Right renal cortex interstitium (tissue), 3 donors: ENCODE measurements around the gene DAB2IP. TPM values are rescaled to one million over a fixed set of nuclear protein-coding genes. Genes with fewer than 3 reads are reported as not detected.

Experiments used
- DNase-seq, 3 donors: peaks; one replicate each; pipeline ENCODE4 v3.0.0-alpha.2; 2013; ENCODE audit warnings: low read depth in 3 of 3, low spot score in 2 of 3
- polyA plus RNA-seq, 3 donors: library from polyadenylated mRNA; unstranded; fragments of 120-200 nt; gene quantifications; one replicate each; pipeline ENCODE4 v1.2.1, GENCODE V29; 2013; ENCODE audit not compliant: insufficient read length in 3 of 3

The DAB2IP gene
- polyA plus RNA-seq, 3 donors: 41.5 to 46.6 (median 43.8) TPM

DNA sequence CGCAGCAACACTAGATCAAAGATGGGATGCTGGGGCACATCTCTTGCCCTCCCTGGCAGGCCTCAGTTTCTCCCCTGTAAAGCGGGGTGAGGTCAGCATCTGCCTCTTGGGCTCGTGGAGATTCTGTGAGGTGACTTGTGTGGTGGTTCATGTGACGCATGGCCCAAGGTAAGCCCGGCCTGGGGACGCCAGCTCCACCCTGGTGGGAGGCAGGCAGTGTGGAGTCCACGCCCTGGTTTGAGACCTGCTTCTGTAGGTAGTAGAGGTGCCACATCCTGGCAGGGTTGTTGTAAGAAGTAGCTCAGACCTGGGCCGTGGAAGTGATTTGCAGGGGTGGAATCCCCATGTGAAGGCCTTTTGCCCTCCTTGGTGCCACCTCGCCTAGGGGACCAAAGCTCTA lies 101.5 kb downstream of the DAB2IP start:
- no peak for DNase-seq

GRCh38 chr9:121753802-121754654 lies 102.6 kb downstream of the DAB2IP start:
- DNase-seq: no peak

DNA sequence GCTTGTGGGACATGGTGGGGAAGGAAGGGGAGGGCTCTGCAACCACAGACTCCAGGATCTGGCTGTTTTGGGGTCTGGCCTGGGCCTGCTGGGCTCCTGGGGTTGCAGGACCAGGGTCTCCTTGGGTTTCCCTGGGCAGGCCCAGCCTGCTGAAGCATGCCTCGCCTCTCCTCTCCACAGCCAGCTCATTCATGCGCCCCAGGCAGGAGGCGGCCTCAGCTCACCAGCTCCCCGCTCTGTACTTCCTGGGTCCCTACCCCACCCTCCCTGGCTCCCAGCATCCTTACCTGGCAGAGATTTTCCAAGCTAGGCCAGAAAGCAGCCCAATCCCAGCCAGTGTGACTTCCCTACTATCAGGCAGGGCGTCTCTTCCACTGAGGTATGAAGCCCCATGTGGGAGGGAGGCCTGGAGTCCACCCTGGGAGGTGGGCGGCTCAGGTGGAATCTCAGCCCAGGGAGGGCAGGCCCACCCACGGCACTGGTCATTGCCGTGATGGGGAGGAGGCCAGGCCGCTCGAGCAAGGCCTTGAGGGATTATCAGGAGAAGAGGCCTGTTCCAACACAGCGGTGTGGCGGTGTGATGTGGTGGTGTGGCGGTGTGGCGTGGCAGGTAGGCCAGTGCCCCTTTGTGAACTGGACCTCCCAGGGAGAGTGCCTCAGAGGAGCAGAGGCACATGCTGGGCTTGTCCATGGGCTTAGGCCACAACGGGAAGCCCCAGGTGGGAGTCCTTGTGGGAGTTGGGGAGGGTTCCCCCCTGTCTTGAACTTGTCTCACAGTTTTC lies 103.4 kb downstream of the DAB2IP start:
- no peak for DNase-seq

GRCh38 chr9:121755581-121755980 lies 104.1 kb downstream of the DAB2IP start:
- no peak for DNase-seq

GRCh38 chr9:121756474-121757280 lies 105.2 kb downstream of the DAB2IP start:
- DNase-seq: no peak

DNA sequence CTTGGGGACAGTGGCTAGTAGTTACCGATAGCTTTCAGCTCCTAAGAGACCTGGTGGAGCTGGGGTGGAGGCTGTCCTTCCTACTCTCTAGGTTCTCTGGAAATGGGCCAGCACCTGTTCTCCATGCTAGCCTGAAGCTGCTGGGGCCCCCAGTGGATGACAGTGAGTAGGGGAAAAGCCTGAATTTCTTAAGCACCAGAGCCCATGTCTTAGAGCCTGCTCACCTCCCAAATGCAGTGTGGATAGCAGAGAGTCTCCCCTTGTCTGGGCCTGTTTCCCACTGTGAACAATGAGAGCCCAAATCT lies 105.8 kb downstream of the DAB2IP start:
- no peak for DNase-seq

DNA sequence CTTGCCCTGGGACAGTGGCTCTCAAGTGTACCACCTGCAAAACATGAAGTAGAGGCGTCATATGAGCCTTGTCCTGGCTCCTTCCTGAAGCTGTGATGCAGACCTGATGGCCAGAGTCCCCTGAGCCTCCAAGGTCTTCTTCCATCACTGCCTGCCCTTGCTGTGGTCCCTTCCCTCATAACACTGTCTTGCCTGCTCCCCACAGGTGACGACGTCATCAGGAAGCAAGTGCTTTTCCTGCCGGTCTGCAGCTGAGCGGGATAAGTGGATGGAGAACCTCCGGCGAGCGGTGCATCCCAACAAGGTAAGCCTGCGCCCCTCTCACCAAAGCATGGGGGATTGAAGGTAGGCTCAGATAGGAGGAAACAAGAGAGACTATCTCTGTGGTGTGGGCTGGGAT lies 107.3 kb downstream of the DAB2IP start:
- no peak for DNase-seq

- DNase-seq: no peak
Observed at GRCh38 chr9:121759996-121760395, 108.6 kb downstream of the DAB2IP start.

DNA sequence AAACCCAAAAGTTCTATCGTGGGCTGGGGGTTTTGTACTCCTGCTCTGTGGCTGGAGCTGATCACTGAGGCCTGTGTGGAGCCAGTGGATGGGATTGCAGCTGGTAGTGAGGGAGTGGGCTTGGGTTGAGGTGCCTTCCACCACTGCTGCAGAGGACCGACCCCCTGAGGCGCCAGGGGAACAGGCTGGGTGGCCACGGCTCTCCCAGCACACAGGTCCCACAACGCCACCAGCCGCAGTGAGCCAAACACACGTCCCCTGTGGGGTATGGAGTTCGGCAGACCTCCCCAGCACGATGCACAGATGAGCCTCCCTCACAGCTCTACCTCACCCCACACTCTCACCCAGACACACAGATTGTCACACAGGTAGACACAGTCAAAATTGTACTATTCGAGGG lies 109.1 kb downstream of the DAB2IP start:
- no peak for DNase-seq

DNA sequence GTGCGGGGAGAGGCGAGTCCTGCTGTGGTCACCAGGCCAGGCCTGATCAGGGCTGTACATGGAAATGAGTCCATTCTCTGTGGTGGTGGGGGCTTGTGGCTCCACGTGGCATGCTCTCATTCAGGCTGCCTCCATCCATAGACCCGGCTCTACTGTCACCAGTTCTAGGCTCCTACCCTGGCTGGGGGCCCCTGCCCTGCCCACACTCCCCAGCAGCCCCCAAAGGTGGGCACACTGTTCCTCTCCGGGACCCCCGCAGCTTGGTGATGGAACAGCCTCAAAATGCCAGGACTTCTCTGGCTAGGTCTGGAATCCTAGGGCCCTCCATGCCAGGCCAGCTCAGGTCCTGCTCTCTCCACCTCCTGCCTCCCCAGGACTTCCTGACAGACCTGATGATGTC lies 111.7 kb downstream of the DAB2IP start:
- DNase-seq: no peak

- DNase-seq: no peak
Observed at GRCh38 chr9:121763561-121764370, 112.3 kb downstream of the DAB2IP start.

DNA sequence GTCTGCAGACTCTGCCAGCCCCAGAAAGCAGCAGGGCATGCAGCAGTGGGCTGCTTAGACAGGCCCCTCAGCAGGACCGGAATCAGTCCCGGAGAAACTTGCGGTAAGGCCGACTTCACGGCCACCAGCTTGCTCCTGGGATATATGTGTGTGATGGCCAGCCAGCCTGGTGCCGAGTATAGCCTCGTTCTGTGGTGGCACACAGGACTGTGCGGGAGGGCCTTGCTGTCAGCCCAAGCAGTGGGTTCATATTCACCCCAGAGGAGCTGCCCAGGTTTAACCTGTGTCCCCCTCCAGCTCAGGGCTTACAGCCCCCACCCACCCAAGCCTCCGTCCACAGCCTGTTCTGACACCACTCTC lies 112.9 kb downstream of the DAB2IP start:
- no peak for DNase-seq

GRCh38 chr9:121765021-121765950 lies 113.9 kb downstream of the DAB2IP start:
- DNase-seq: no peak

- DNase-seq: no peak
Observed at GRCh38 chr9:121766081-121766683, 114.7 kb downstream of the DAB2IP start.

DNA sequence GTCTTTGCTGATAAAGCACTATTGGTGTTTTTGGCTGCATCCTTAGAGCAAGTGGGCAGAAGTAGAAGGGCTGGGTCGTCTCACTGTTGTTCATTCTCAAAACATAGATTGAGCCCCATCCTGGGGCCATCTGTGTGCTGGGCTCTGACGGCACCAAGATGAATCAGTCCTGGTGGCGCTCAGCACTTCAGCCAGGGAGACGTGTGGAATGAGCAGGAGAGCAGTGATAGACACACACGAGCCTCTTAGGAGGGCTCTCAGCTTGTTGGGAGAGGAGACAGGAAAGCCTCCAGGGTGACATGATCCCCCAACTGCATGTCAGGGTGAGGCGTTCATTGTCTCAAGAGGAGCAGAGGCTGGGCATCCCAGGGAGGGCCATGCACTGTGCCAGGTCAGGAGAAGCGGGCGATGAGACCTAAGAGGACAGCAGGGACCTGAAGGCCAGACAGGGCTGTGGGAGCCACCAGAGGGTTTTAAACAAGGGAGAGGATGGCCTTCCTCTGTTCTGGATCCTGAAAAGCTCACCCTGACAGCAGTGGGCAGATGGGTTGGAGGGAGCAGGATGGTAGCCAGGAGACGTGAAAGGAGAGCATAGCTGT lies 115.8 kb downstream of the DAB2IP start:
- no peak for DNase-seq

DNA sequence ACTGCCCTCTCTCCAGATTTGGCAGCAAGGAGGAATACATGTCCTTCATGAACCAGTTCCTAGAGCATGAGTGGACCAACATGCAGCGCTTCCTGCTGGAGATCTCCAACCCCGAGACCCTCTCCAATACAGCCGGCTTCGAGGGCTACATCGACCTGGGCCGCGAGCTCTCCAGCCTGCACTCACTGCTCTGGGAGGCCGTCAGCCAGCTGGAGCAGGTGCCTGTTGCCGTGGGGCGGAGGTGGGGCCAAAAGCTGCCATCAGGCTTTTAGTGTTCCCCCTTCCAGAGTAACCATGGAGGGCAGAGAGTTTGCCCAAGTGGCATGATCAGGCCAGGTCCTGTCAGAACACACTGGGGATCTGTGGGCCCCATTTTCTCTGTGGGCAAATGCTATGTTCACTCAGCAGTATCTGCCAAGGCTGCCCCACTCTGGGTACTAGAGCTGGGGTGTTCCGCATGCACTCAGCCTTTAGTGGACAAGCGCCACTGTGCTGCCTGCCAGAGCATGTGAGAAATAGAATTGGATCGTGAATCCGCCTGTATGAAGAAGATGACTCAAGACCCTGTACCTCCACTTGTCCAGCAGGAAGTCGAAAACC lies 117.1 kb downstream of the DAB2IP start:
- DNase-seq: no peak

GRCh38 chr9:121769939-121770338 lies 118.5 kb downstream of the DAB2IP start:
- DNase-seq: no peak
